HFFc6 (cell line): ENCODE data around the gene TMEM51. TPM values are rescaled to one million over a fixed set of nuclear protein-coding genes. Genes with fewer than 3 reads are reported as not detected.
"Not testable (repeated sequence)": the region's sequence is repeated elsewhere in the genome, so short reads cannot be mapped to it uniquely, and the experiment has no call there.

Experiments used
- DNase-seq: peaks from one replicate; pipeline ENCODE4 v3.0.0-alpha.2; 2018
- H3K27ac Mint-ChIP-seq: 2 replicates; pipeline ENCODE4 v1.8.0; 2020; ENCODE audit warnings: mild to moderate bottlenecking, mixed read lengths
- H3K27me3 Mint-ChIP-seq: 2 replicates; pipeline ENCODE4 v1.8.0; 2021; ENCODE audit warnings: mild to moderate bottlenecking, moderate library complexity, mixed read lengths; ENCODE audit not compliant: insufficient read depth
- H3K36me3 Mint-ChIP-seq: 2 replicates; pipeline ENCODE4 v1.8.0; 2021; ENCODE audit warnings: low read depth, mixed read lengths
- H3K4me1 Mint-ChIP-seq: 2 replicates; pipeline ENCODE4 v1.8.0; 2020; ENCODE audit warnings: low read depth, mixed read lengths
- H3K4me3 Mint-ChIP-seq: 2 replicates; pipeline ENCODE4 v1.8.0; 2020; ENCODE audit warnings: mild to moderate bottlenecking, moderate library complexity, mixed read lengths
- H3K9me3 Mint-ChIP-seq: 2 replicates; pipeline ENCODE4 v1.8.0; 2020; ENCODE audit warnings: mild to moderate bottlenecking, mixed read lengths
- CTCF ChIP-seq: fragments of 200-600 bp; sonication (generic); IDR thresholded peaks from 2 replicates; pipeline ENCODE4 v1.5.0; 2021; ENCODE audit warnings: antibody characterized with exemption, mild to moderate bottlenecking
- total RNA-seq, 6 experiments: library from RNA; stranded (reverse); fragmentation: NEBNext Ultra II Directional; extraction: Animal tissue kit (Norgen Biotek cat#: 25700); gene quantifications; 2 replicates in 1 of 6; 3 replicates in 5 of 6; pipeline ENCODE4 v1.2.3, GENCODE V29; 2021

TMEM51 gene
- total RNA-seq, 6 experiments from 2014 or later = 4.8 to 6.8 (median 6.6) TPM

DNA sequence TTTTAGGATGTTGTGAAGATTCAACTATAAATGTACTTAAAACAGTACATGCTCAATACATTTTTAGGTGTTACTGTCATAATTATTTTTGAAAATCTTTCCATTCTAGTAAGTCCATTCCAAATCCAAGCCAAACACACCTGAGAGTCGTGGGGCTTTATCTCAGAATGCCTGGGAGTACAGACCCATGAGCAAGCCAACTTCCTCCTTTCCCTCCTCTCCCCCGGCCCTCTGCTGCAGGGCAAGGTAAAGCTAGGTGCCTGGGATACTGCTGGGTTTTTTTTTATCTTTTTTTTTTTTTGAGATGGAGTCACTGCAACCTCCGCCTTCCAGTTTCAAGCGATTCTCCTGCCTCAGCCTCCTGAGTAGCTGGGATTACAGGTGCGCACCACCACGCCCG is 16.5 kb downstream of the TMEM51 start:
- Mint-ChIP-seq H3K4me1 (peaks cover 71% of the 10 kb centered on the region), H3K27ac (peak overlapping the region; percentile 46; the same call in 1 of the 2 replicates), H3K9me3 (no peaks in the 10 kb centered on the region), H3K36me3 (no peaks in the 10 kb centered on the region), H3K4me3 (no peak overlapping the region), H3K27me3 (no peaks in the 10 kb centered on the region)
- TF ChIP-seq CTCF = no peak
- no peak for DNase-seq

GRCh38 chr1:15171271-15171908 is 17.8 kb downstream of the TMEM51 start:
- Mint-ChIP-seq H3K27ac (no peak overlapping the region; the same call in 1 of the 2 replicates), H3K4me3 (no peak overlapping the region), H3K9me3 (no peaks in the 10 kb centered on the region), H3K4me1 (peaks cover 72% of the 10 kb centered on the region), H3K27me3 (no peaks in the 10 kb centered on the region; the same call in 1 of the 2 replicates), H3K36me3 (no peaks in the 10 kb centered on the region)
- TF ChIP-seq CTCF = no peak
- no peak for DNase-seq

DNA sequence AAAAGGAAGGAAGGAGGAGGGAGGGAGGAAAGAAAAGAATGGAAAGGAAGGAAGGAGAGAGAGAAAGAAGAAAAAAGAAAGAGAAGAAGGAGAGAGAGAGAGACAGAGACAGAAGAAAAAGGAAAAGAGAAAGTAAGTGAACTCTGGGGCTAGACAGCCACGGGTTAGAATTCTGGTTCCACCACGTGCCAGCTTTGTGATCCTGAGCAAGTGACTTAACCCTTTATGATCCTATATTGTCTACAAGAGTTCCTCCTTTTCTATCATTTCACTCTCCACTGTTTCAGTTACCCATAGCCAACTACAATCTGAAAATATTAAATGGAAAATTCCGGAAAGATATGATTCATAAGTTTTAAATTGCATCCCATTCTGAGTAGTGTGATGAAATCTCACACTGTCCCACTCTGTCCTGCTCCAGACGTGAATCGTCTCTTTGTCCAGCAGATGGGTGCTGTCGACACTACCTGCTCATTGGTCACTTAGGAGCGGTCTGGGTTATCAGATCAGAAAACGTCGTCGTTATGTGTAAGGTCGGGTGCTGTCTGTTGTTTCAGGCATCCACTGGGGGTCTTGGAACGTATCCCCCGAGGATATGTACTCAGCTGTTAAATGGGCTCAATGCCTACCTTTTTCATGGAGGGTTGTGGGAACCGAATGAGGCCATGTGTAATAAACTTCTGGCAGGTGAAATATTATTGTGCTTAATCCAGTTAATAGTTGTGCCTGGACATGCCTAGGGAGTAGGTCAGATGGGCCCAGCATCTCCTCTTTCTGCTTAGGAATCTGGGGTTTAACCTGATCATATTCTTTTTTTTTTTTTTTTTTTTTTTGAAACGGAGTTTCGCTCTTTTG is 19.1 kb downstream of the TMEM51 start:
- Mint-ChIP-seq H3K27ac (peak overlapping the region; percentile 17), H3K4me1 (peaks cover 72% of the 10 kb centered on the region), H3K36me3 (no peaks in the 10 kb centered on the region), H3K4me3 (peak overlapping the region; percentile 63), H3K9me3 (no peaks in the 10 kb centered on the region), H3K27me3 (no peaks in the 10 kb centered on the region; the same call in 1 of the 2 replicates)
- no peak for DNase-seq
- TF ChIP-seq CTCF = no peak

DNA sequence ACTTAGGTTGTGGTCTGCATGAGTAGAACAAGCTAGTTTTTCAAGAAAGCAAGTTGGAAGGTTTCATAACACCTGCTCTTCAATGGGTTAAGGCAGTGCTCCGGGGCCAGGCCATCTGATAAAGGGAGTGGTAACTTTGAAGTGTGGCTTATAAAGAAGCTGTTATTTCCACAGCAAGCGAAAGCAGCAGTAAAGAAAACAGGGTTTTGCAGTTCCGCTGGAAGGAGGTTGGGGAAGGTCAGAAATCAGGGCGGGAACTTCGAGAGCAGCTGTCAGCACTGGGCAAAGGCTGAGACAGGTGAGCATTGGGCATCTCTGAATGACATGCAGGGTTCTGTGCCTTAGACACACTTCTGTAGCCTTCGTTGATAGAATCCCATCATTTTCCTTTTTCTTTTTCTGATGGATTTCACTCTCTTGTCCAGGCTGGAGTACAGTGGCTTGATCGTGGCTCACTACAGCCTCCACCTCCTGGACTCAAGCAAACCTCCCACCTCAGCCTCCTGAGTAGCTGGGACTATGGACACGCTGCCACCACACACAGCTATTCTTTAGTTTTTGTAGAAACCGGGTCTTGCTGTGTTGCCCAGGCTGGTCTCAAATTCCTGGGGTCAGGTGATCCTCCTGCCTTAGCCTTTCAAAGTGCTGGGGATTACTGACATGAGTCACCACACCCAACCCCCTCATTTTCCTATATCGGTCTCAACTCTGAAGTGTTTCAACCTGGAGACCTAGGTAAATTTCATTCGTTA is 20.5 kb downstream of the TMEM51 start:
- Mint-ChIP-seq H3K4me3 (no peak overlapping the region), H3K9me3 (no peaks in the 10 kb centered on the region), H3K27me3 (no peaks in the 10 kb centered on the region; the same call in 1 of the 2 replicates), H3K27ac (no peak overlapping the region), H3K36me3 (no peaks in the 10 kb centered on the region), H3K4me1 (peaks cover 72% of the 10 kb centered on the region)
- no peak for DNase-seq
- no peak for TF ChIP-seq CTCF

- no peak for DNase-seq
- H3K4me1 Mint-ChIP-seq = peaks cover 72% of the 10 kb centered on the region
- H3K9me3 Mint-ChIP-seq = no peaks in the 10 kb centered on the region
- no peaks in the 10 kb centered on the region for H3K36me3 Mint-ChIP-seq
- no peak overlapping the region for H3K27ac Mint-ChIP-seq
- no peak for TF ChIP-seq CTCF
- H3K27me3 Mint-ChIP-seq = no peaks in the 10 kb centered on the region; the same call in 1 of the 2 replicates
- H3K4me3 Mint-ChIP-seq = no peak overlapping the region
Observed at GRCh38 chr1:15174615-15174983, 21.1 kb downstream of the TMEM51 start.

- H3K4me1 Mint-ChIP-seq = peaks cover 76% of the 10 kb centered on the region
- H3K36me3 Mint-ChIP-seq, H3K9me3 Mint-ChIP-seq, DNase-seq, H3K27ac Mint-ChIP-seq, H3K4me3 Mint-ChIP-seq, H3K27me3 Mint-ChIP-seq: not testable (repeated sequence)
Observed at GRCh38 chr1:15175324-15176094, 22.0 kb downstream of the TMEM51 start.
